HepG2 (cell line): ENCODE data around the gene ANKLE1. TPM values are rescaled to one million over a fixed set of nuclear protein-coding genes. Genes with fewer than 3 reads are reported as not detected.

Source experiments
- KLF12 ChIP-seq: sonication (generic); formaldehyde crosslinking; IDR thresholded peaks from 2 replicates; pipeline ENCODE4 v1.4.0; 2020; ENCODE audit warnings: missing genetic modification reagents, borderline replicate concordance
- KLF9 ChIP-seq: IDR thresholded peaks from 2 replicates; pipeline ENCODE4 v1.6.1; 2016; ENCODE audit warnings: low read depth
- PAF1 ChIP-seq: IDR thresholded peaks from 2 replicates; pipeline ENCODE4 v1.6.1; 2016; ENCODE audit warnings: missing genetic modification reagents, missing compliant biosample characterization
- PBX2 ChIP-seq: IDR thresholded peaks from 2 replicates; pipeline ENCODE4 v1.6.1; 2016; ENCODE audit warnings: control low read depth
- PHF21A ChIP-seq: sonication (generic); formaldehyde crosslinking; IDR thresholded peaks from 2 replicates; pipeline ENCODE4 v1.5.0; 2020; ENCODE audit warnings: mild to moderate bottlenecking, missing genetic modification reagents
- RARA ChIP-seq: IDR thresholded peaks from 2 replicates; pipeline ENCODE4 v1.6.1; 2016; ENCODE audit warnings: missing genetic modification reagents, missing compliant biosample characterization
- SALL2 ChIP-seq: sonication (generic); formaldehyde crosslinking; IDR thresholded peaks from 2 replicates; pipeline ENCODE4 v1.8.1; 2023; ENCODE audit warnings: mild to moderate bottlenecking, missing genetic modification reagents, inconsistent platforms
- ZBED4 ChIP-seq: sonication (generic); formaldehyde crosslinking; IDR thresholded peaks from 2 replicates; pipeline ENCODE4 v1.4.0; 2020; ENCODE audit warnings: missing genetic modification reagents, borderline replicate concordance
- ZNF329 ChIP-seq: sonication (generic); formaldehyde crosslinking; IDR thresholded peaks from 2 replicates; pipeline ENCODE4 v1.9.0; 2021; ENCODE audit warnings: low read depth, mild to moderate bottlenecking, missing genetic modification reagents
- ZNF563 ChIP-seq: sonication (generic); formaldehyde crosslinking; IDR thresholded peaks from 2 replicates; pipeline ENCODE4 v1.8.0; 2022; ENCODE audit warnings: mild to moderate bottlenecking, moderate library complexity, missing genetic modification reagents
- ZNF646 ChIP-seq: sonication (generic); formaldehyde crosslinking; IDR thresholded peaks from 2 replicates; pipeline ENCODE4 v1.9.0; 2021; ENCODE audit warnings: mild to moderate bottlenecking, missing genetic modification reagents
- ZNF691 ChIP-seq: sonication (generic); formaldehyde crosslinking; IDR thresholded peaks from 2 replicates; pipeline ENCODE4 v1.4.0; 2020; ENCODE audit warnings: missing genetic modification reagents, low read depth, mild to moderate bottlenecking, borderline replicate concordance
- ZNF770 ChIP-seq: sonication (generic); formaldehyde crosslinking; IDR thresholded peaks from 2 replicates; pipeline ENCODE4 v1.5.0; 2020; ENCODE audit warnings: mild to moderate bottlenecking, missing genetic modification reagents
- ZNF773 ChIP-seq: sonication (generic); formaldehyde crosslinking; IDR thresholded peaks from 2 replicates; pipeline ENCODE4 v1.4.0; 2020; ENCODE audit warnings: missing genetic modification reagents, borderline replicate concordance
- polyA plus RNA-seq, 8 experiments: library from polyadenylated mRNA; depleted of rRNA in 3 of 8; stranded (reverse) in 7 of 8; unstranded in 1 of 8; fragments of >200 nt; fragmentation: Illumina TruSeq in 4 of 8; extraction: Trizol in 4 of 8; gene quantifications; 2 replicates each; pipeline versions ENCODE4 v1.2.1 to v1.2.3, GENCODE V29; 2011 to 2016; ENCODE audit warnings: low read depth in 4 of 8, missing spikeins in 1 of 8, mixed read lengths in 1 of 8; ENCODE audit not compliant: insufficient read depth in 1 of 8
- total RNA-seq, 5 experiments: library from RNA; depleted of rRNA; stranded (reverse); fragments of >200 nt; fragmentation: Illumina TruSeq; extraction: Trizol; gene quantifications; 2 replicates each; pipeline ENCODE4 v1.2.3, GENCODE V29; 2016; ENCODE audit warnings: low read depth in 1 of 5

Gene ANKLE1
- total and polyA plus RNA-seq, 2 of the 13 experiments (the other 11 are each of a cell fraction or from before 2014, with no cell fraction given), result 0.69 to 1.5 TPM

- TF ChIP-seq ZNF646 (CRISPR knock-in tag) (no peak), PHF21A (CRISPR knock-in tag) (peak; percentile 15; the same call in 1 of the 2 replicates), RARA (CRISPR knock-in tag) (peak; percentile 38; the same call in 1 of the 2 replicates), ZNF691 (CRISPR knock-in tag) (no peak), ZNF773 (CRISPR knock-in tag) (no peak), ZNF329 (CRISPR knock-in tag) (0 out of 2 replicates have a peak, but pooled peaks have one; percentile 63), KLF9 (CRISPR knock-in tag) (no peak), ZBED4 (CRISPR knock-in tag) (no peak), ZNF563 (CRISPR knock-in tag) (no peak), PAF1 (no peak), KLF12 (CRISPR knock-in tag) (peak; percentile 41; the same call in 1 of the 2 replicates), SALL2 (CRISPR knock-in tag) (0 out of 2 replicates have a peak, but pooled peaks have one; percentile 36), PBX2 (no peak), ZNF770 (CRISPR knock-in tag) (peak; percentile 69; the same call in 1 of the 2 replicates)
Measured at GRCh38 chr19:17246681-17247425, 34.8 kb upstream of the ANKLE1 start (continued).
